ENCODE measurements around the gene TARP.
A peak's percentile ranks its signal among the peaks of the same experiment; 100 is the strongest.

Gene TARP

GRCh38 chr7:38273286-38273995 lies at the start of gene TARP:
Gene TARP (minus strand): TSS chr7:38273636.
- Histone ChIP-seq H3K36me3 (ENCODE audit: control insufficient read depth in 2 of 2, extremely low read depth in 1 of 2, insufficient read depth in 1 of 2, low read length in 1 of 2) (no peaks in the 10 kb centered on the region), H3K9me3 (no peaks in the 10 kb centered on the region), H3K27me3 (replicated peaks in 1 of 2; ENCODE audit: control insufficient read depth in 2 of 2, extremely low read depth in 1 of 2, insufficient read depth in 2 of 2, low read length in 1 of 2) (no peaks in the 10 kb centered on the region), H3K27ac (ENCODE audit: low read length) (no peak within 1 kb of the TSS), H3K4me3 (ENCODE audit: control insufficient read depth in 1 of 2, extremely low read depth in 1 of 2, low read length in 1 of 2) (peak within 1 kb of the TSS in 1 of 2 donors; percentile 38), H3K4me1 (ENCODE audit: control insufficient read depth in 1 of 2, extremely low read depth in 1 of 2, insufficient read depth in 2 of 2, low read length in 2 of 2) (no peaks in the 10 kb centered on the region)
- no CpG with 5 or more reads among the region's 2 CpGs for WGBS (ENCODE audit: insufficient coverage)
- CTCF ChIA-PET: interaction anchor here (0.7 to 2.0 kb wide), 8 partner anchors 43 to 73 kb away, joined by 3 to 7 read pairs (median 4); no protein-coding TSS in a partner anchor
- no peaks in the 10 kb centered on the region for H3K27me3 Mint-ChIP-seq
- H3K36me3 Mint-ChIP-seq: no peaks in the 10 kb centered on the region
- DNase-seq (no peak), ATAC-seq (replicated peaks in 1 of 4) (no peak)
- H3K9me3 Mint-ChIP-seq: no peaks in the 10 kb centered on the region
- POLR2A ChIA-PET: interaction anchor here in 1 of 2 donors (0.7 to 1.2 kb wide), 3 partner anchors 43 to 58 kb away, joined by 3 to 6 read pairs (median 5); no protein-coding TSS in a partner anchor
- H3K27ac Mint-ChIP-seq: peak within 1 kb of the TSS in 1 of 2 donors; percentile 39
- H3K4me1 Mint-ChIP-seq: no peaks in the 10 kb centered on the region
- H3K4me3 Mint-ChIP-seq: peak within 1 kb of the TSS; percentile 40 to 72 (median 72)

GRCh38 chr7:38323156-38323555 lies 49.7 kb upstream of the TARP start:
- H3K9me3 ChIP-seq: no peaks in the 10 kb centered on the region
- no peaks in the 10 kb centered on the region for H3K27me3 Mint-ChIP-seq
- H3K36me3 ChIP-seq (ENCODE audit: control insufficient read depth in 2 of 2, extremely low read depth in 1 of 2, insufficient read depth in 1 of 2, low read length in 1 of 2): no peaks in the 10 kb centered on the region
- no peaks in the 10 kb centered on the region for H3K27me3 ChIP-seq (replicated peaks in 1 of 2; ENCODE audit: control insufficient read depth in 2 of 2, extremely low read depth in 1 of 2, insufficient read depth in 2 of 2, low read length in 1 of 2)
- H3K4me3 Mint-ChIP-seq: no peak overlapping the region
- no peak overlapping the region for H3K27ac ChIP-seq (ENCODE audit: low read length)
- H3K9me3 Mint-ChIP-seq: no peaks in the 10 kb centered on the region
- DNase-seq (no peak), ATAC-seq (replicated peaks in 1 of 4) (no peak)
- POLR2A ChIA-PET: no interaction called here
- peaks cover 21 to 44% of the 10 kb centered on the region in 2 experiments for H3K4me1 ChIP-seq (ENCODE audit: control insufficient read depth in 1 of 2, extremely low read depth in 1 of 2, insufficient read depth in 2 of 2, low read length in 2 of 2)
- no CpG with 5 or more reads among the region's 3 CpGs for WGBS (ENCODE audit: insufficient coverage)
- H3K27ac Mint-ChIP-seq: no peak overlapping the region
- CTCF ChIA-PET: interaction anchor here (0.8 to 6.0 kb wide), 5 partner anchors 12 to 107 kb away, joined by 3 to 31 read pairs (median 7); no protein-coding TSS in a partner anchor
- peaks cover 37 to 61% (median 44%) of the 10 kb centered on the region in 3 donors for H3K4me1 Mint-ChIP-seq
- H3K4me3 ChIP-seq (ENCODE audit: control insufficient read depth in 1 of 2, extremely low read depth in 1 of 2, low read length in 1 of 2): no peak overlapping the region
- no peaks in the 10 kb centered on the region for H3K36me3 Mint-ChIP-seq

- peaks cover 37 to 59% (median 42%) of the 10 kb centered on the region in 3 donors for H3K4me1 Mint-ChIP-seq
- no peak overlapping the region for H3K4me3 Mint-ChIP-seq
- ATAC-seq (replicated peaks in 1 of 4): no peak
- no peaks in the 10 kb centered on the region for H3K27me3 ChIP-seq (replicated peaks in 1 of 2; ENCODE audit: control insufficient read depth in 2 of 2, extremely low read depth in 1 of 2, insufficient read depth in 2 of 2, low read length in 1 of 2)
- H3K9me3 Mint-ChIP-seq: no peaks in the 10 kb centered on the region
- no peak overlapping the region for H3K27ac Mint-ChIP-seq
- peaks cover 17 to 41% of the 10 kb centered on the region in 2 experiments for H3K4me1 ChIP-seq (ENCODE audit: control insufficient read depth in 1 of 2, extremely low read depth in 1 of 2, insufficient read depth in 2 of 2, low read length in 2 of 2)
- no peak overlapping the region for H3K4me3 ChIP-seq (ENCODE audit: control insufficient read depth in 1 of 2, extremely low read depth in 1 of 2, low read length in 1 of 2)
- WGBS (ENCODE audit: insufficient coverage): no CpG with 5 or more reads among the region's 5 CpGs
- no peak overlapping the region for H3K27ac ChIP-seq (ENCODE audit: low read length)
- DNase-seq: no peak
- POLR2A ChIA-PET: no interaction called here
- H3K9me3 ChIP-seq: no peaks in the 10 kb centered on the region
- H3K36me3 Mint-ChIP-seq: no peaks in the 10 kb centered on the region
- no peaks in the 10 kb centered on the region for H3K27me3 Mint-ChIP-seq
- CTCF ChIA-PET: interaction anchor here (0.8 to 6.0 kb wide), 5 partner anchors 9 to 107 kb away, joined by 3 to 31 read pairs (median 4); no protein-coding TSS in a partner anchor
- H3K36me3 ChIP-seq (ENCODE audit: control insufficient read depth in 2 of 2, extremely low read depth in 1 of 2, insufficient read depth in 1 of 2, low read length in 1 of 2): no peaks in the 10 kb centered on the region
These were observed 49.0 kb upstream of the TARP start for GRCh38 chr7:38322461-38322860.

- no peak for ATAC-seq (replicated peaks in 1 of 4)
- peak overlapping the region in 1 of 2 donors; percentile 85 for H3K27ac Mint-ChIP-seq
- DNase-seq: no peak
- 100% methylated on average over 1 of the region's 2 CpGs for WGBS (ENCODE audit: insufficient coverage)
- no peaks in the 10 kb centered on the region for H3K9me3 ChIP-seq
- CTCF ChIA-PET: interaction anchor here (0.6 to 6.0 kb wide), 5 partner anchors 9 to 106 kb away, joined by 3 to 31 read pairs (median 4); no protein-coding TSS in a partner anchor
- no peaks in the 10 kb centered on the region for H3K9me3 Mint-ChIP-seq
- no peaks in the 10 kb centered on the region for H3K27me3 ChIP-seq (replicated peaks in 1 of 2; ENCODE audit: control insufficient read depth in 2 of 2, extremely low read depth in 1 of 2, insufficient read depth in 2 of 2, low read length in 1 of 2)
- peaks cover 34 to 54% (median 40%) of the 10 kb centered on the region in 3 donors for H3K4me1 Mint-ChIP-seq
- no peaks in the 10 kb centered on the region for H3K27me3 Mint-ChIP-seq
- H3K36me3 ChIP-seq (ENCODE audit: control insufficient read depth in 2 of 2, extremely low read depth in 1 of 2, insufficient read depth in 1 of 2, low read length in 1 of 2): no peaks in the 10 kb centered on the region
- POLR2A ChIA-PET: no interaction called here
- peaks cover 17 to 38% of the 10 kb centered on the region in 2 experiments for H3K4me1 ChIP-seq (ENCODE audit: control insufficient read depth in 1 of 2, extremely low read depth in 1 of 2, insufficient read depth in 2 of 2, low read length in 2 of 2)
- H3K4me3 Mint-ChIP-seq: no peak overlapping the region
- no peak overlapping the region for H3K4me3 ChIP-seq (ENCODE audit: control insufficient read depth in 1 of 2, extremely low read depth in 1 of 2, low read length in 1 of 2)
- H3K36me3 Mint-ChIP-seq: no peaks in the 10 kb centered on the region
- no peak overlapping the region for H3K27ac ChIP-seq (ENCODE audit: low read length)
These were observed 48.5 kb upstream of the TARP start for GRCh38 chr7:38321967-38322366.

- Histone ChIP-seq H3K4me3 (ENCODE audit: control insufficient read depth in 1 of 2, extremely low read depth in 1 of 2, low read length in 1 of 2) (no peak overlapping the region), H3K9me3 (no peaks in the 10 kb centered on the region), H3K27me3 (replicated peaks in 1 of 2; ENCODE audit: control insufficient read depth in 2 of 2, extremely low read depth in 1 of 2, insufficient read depth in 2 of 2, low read length in 1 of 2) (no peaks in the 10 kb centered on the region), H3K4me1 (ENCODE audit: control insufficient read depth in 1 of 2, extremely low read depth in 1 of 2, insufficient read depth in 2 of 2, low read length in 2 of 2) (peaks cover 17 to 34% of the 10 kb centered on the region in 2 experiments), H3K36me3 (ENCODE audit: control insufficient read depth in 2 of 2, extremely low read depth in 1 of 2, insufficient read depth in 1 of 2, low read length in 1 of 2) (no peaks in the 10 kb centered on the region), H3K27ac (ENCODE audit: low read length) (no peak overlapping the region)
- H3K36me3 Mint-ChIP-seq: no peaks in the 10 kb centered on the region
- WGBS (ENCODE audit: insufficient coverage): no CpG with 5 or more reads among the region's 3 CpGs
- peaks cover 31 to 50% (median 36%) of the 10 kb centered on the region in 3 donors for H3K4me1 Mint-ChIP-seq
- ChIA-PET CTCF (interaction anchor here (0.6 to 6.0 kb wide), 8 partner anchors 9 to 99 kb away, joined by 3 to 31 read pairs (median 4); no protein-coding TSS in a partner anchor), POLR2A (no interaction called here)
- peak overlapping the region; percentile 85 to 88 for H3K27ac Mint-ChIP-seq
- no peaks in the 10 kb centered on the region for H3K9me3 Mint-ChIP-seq
- no peaks in the 10 kb centered on the region for H3K27me3 Mint-ChIP-seq
- peak overlapping the region in 2 of 3 donors; percentile 28 to 59 for H3K4me3 Mint-ChIP-seq
- ATAC-seq (replicated peaks in 1 of 4) (no peak), DNase-seq (no peak)
These were observed 48.1 kb upstream of the TARP start for GRCh38 chr7:38321515-38321944.

GRCh38 chr7:38321050-38321449 lies 47.6 kb upstream of the TARP start:
- H3K27ac ChIP-seq (ENCODE audit: low read length): no peak overlapping the region
- no peak for DNase-seq
- H3K4me1 ChIP-seq (ENCODE audit: control insufficient read depth in 1 of 2, extremely low read depth in 1 of 2, insufficient read depth in 2 of 2, low read length in 2 of 2): peaks cover 17 to 34% of the 10 kb centered on the region in 2 experiments
- H3K27me3 ChIP-seq (replicated peaks in 1 of 2; ENCODE audit: control insufficient read depth in 2 of 2, extremely low read depth in 1 of 2, insufficient read depth in 2 of 2, low read length in 1 of 2): no peaks in the 10 kb centered on the region
- peak overlapping the region in 2 of 3 donors; percentile 28 to 59 for H3K4me3 Mint-ChIP-seq
- ATAC-seq (replicated peaks in 1 of 4): peak in 3 of 4 experiments; percentile 53 to 59 (median 56)
- H3K36me3 ChIP-seq (ENCODE audit: control insufficient read depth in 2 of 2, extremely low read depth in 1 of 2, insufficient read depth in 1 of 2, low read length in 1 of 2): no peaks in the 10 kb centered on the region
- no peaks in the 10 kb centered on the region for H3K36me3 Mint-ChIP-seq
- CTCF ChIA-PET: interaction anchor here (0.6 to 6.0 kb wide), 8 partner anchors 9 to 98 kb away, joined by 3 to 31 read pairs (median 4); no protein-coding TSS in a partner anchor
- H3K4me1 Mint-ChIP-seq: peaks cover 31 to 50% (median 36%) of the 10 kb centered on the region in 3 donors
- H3K4me3 ChIP-seq (ENCODE audit: control insufficient read depth in 1 of 2, extremely low read depth in 1 of 2, low read length in 1 of 2): no peak overlapping the region
- no peaks in the 10 kb centered on the region for H3K9me3 ChIP-seq
- H3K9me3 Mint-ChIP-seq: no peaks in the 10 kb centered on the region
- POLR2A ChIA-PET: no interaction called here
- peak overlapping the region; percentile 85 to 88 for H3K27ac Mint-ChIP-seq
- H3K27me3 Mint-ChIP-seq: no peaks in the 10 kb centered on the region

All from T-cell (primary cell).